Right atrium auricular region (tissue), 2 donors: Measurements from ENCODE around the gene KCNH1. TPM values are rescaled to one million over a fixed set of nuclear protein-coding genes. Genes with fewer than 3 reads are reported as not detected.

Source experiments
- DNase-seq: peaks from one replicate; pipeline ENCODE4 v3.0.0-alpha.2; 2019; ENCODE audit warnings: low spot score
- H3K27ac ChIP-seq, 2 donors: fragments of 200-600 bp; sonication (generic); 1 replicate in 1 of 2; 2 replicates in 1 of 2; pipeline ENCODE4 v1.5.1; 2016 to 2019
- H3K27me3 ChIP-seq, 2 donors: fragments of 200-600 bp; sonication (generic); one replicate each; pipeline versions ENCODE4 v1.5.1 to v1.6.0; 2017 to 2019
- H3K36me3 ChIP-seq: fragments of 200-600 bp; sonication (generic); one replicate; pipeline ENCODE4 v1.5.1; 2016
- H3K4me1 ChIP-seq, 2 donors: fragments of 200-600 bp; sonication (generic); one replicate each; pipeline versions ENCODE4 v1.5.1 to v1.6.0; 2017 to 2019
- H3K4me3 ChIP-seq, 2 donors: fragments of 200-600 bp; sonication (generic); 1 replicate in 1 of 2; 2 replicates in 1 of 2; pipeline ENCODE4 v1.5.1; 2017 to 2019; ENCODE audit warnings: mild to moderate bottlenecking in 1 of 2, moderate library complexity in 1 of 2
- H3K9me3 ChIP-seq, 2 donors: fragments of 200-600 bp; sonication (generic); one replicate each; pipeline ENCODE4 v1.5.1; 2019
- CTCF ChIP-seq, 2 donors: fragments of 200-600 bp; sonication (generic); IDR thresholded peaks; one replicate each; pipeline ENCODE4 v1.5.1; 2019; ENCODE audit warnings: antibody characterized with exemption in 2 of 2
- total RNA-seq, 2 donors: library from RNA; depleted of rRNA; stranded (reverse); fragments of >200 nt; gene quantifications; one replicate each; pipeline ENCODE4 v1.1.0, GENCODE V29; 2016

Gene KCNH1
- total RNA-seq, 2 donors from 2014 or later, result not detected

GRCh38 chr1:210787800-210788199 lies 346.1 kb downstream of the KCNH1 start:
- no peak for TF ChIP-seq CTCF (IDR thresholded peaks at IDR 0.05)
- Histone ChIP-seq H3K36me3 (no peaks in the 10 kb centered on the region), H3K27ac (no peak overlapping the region), H3K9me3 (no peaks in the 10 kb centered on the region), H3K4me3 (no peak overlapping the region), H3K4me1 (no peaks in the 10 kb centered on the region), H3K27me3 (no peaks in the 10 kb centered on the region)
- no peak for DNase-seq

GRCh38 chr1:210786546-210786945 lies 347.4 kb downstream of the KCNH1 start:
- no peaks in the 10 kb centered on the region for H3K9me3 ChIP-seq
- H3K27ac ChIP-seq, result no peak overlapping the region
- DNase-seq, result no peak
- no peaks in the 10 kb centered on the region for H3K4me1 ChIP-seq
- H3K27me3 ChIP-seq, result no peaks in the 10 kb centered on the region
- no peak overlapping the region for H3K4me3 ChIP-seq
- TF ChIP-seq CTCF (IDR thresholded peaks at IDR 0.05), result no peak
- H3K36me3 ChIP-seq, result no peaks in the 10 kb centered on the region

GRCh38 chr1:210783925-210784324 lies 350.0 kb downstream of the KCNH1 start:
- H3K36me3 ChIP-seq, result no peaks in the 10 kb centered on the region
- TF ChIP-seq CTCF (IDR thresholded peaks at IDR 0.05), result no peak
- H3K4me3 ChIP-seq, result no peak overlapping the region
- H3K4me1 ChIP-seq, result no peaks in the 10 kb centered on the region
- no peak overlapping the region for H3K27ac ChIP-seq
- no peaks in the 10 kb centered on the region for H3K27me3 ChIP-seq
- H3K9me3 ChIP-seq, result no peaks in the 10 kb centered on the region
- no peak for DNase-seq

GRCh38 chr1:210781652-210782051 lies 352.3 kb downstream of the KCNH1 start:
- no peak for DNase-seq
- no peak for TF ChIP-seq CTCF (IDR thresholded peaks at IDR 0.05)
- Histone ChIP-seq H3K4me3 (no peak overlapping the region), H3K27ac (no peak overlapping the region), H3K27me3 (no peaks in the 10 kb centered on the region), H3K9me3 (no peaks in the 10 kb centered on the region), H3K4me1 (no peaks in the 10 kb centered on the region), H3K36me3 (no peaks in the 10 kb centered on the region)

GRCh38 chr1:210779269-210779668 lies 354.7 kb downstream of the KCNH1 start:
- no peak overlapping the region for H3K27ac ChIP-seq
- H3K4me1 ChIP-seq, result no peaks in the 10 kb centered on the region
- H3K9me3 ChIP-seq, result no peaks in the 10 kb centered on the region
- no peak overlapping the region for H3K4me3 ChIP-seq
- H3K27me3 ChIP-seq, result no peaks in the 10 kb centered on the region
- no peaks in the 10 kb centered on the region for H3K36me3 ChIP-seq
- no peak for DNase-seq
- no peak for TF ChIP-seq CTCF (IDR thresholded peaks at IDR 0.05)

GRCh38 chr1:210777914-210778313 lies 356.0 kb downstream of the KCNH1 start:
- TF ChIP-seq CTCF (IDR thresholded peaks at IDR 0.05), result no peak
- Histone ChIP-seq H3K36me3 (no peaks in the 10 kb centered on the region), H3K4me1 (no peaks in the 10 kb centered on the region), H3K27me3 (no peaks in the 10 kb centered on the region), H3K9me3 (no peaks in the 10 kb centered on the region), H3K27ac (no peak overlapping the region), H3K4me3 (no peak overlapping the region)
- DNase-seq, result no peak
